GM18868 (cell line): Measurements from ENCODE around the gene MSI2.

Experiments used
- ATAC-seq: cut with Tn5 transposase; IDR thresholded peaks from one replicate; pipeline ENCODE4 v1.9.1; 2021; ENCODE audit warnings: mild to moderate bottlenecking, moderate library complexity; ENCODE audit not compliant: unreplicated experiment

MSI2 gene

DNA sequence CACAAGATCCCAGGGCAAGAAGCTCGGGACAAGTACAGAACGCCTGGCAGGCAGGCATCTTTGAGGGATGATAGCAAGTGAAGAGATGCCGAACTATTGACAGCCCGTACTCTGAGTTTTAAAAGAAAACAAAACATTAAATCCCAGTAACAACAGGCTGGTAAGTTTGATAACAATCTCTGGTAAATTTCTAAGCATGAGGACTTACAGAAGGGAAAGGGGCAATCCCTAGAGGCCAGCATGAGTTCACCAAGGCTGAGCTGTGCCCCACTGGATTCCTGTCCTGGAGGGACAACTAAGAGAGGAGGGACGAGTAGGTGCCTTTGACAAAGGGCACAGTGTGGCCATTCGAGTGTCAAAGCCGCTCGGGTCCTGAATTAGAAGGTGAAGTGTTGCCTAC lies 462.6 kb downstream of the MSI2 start:
- no peak for ATAC-seq

DNA sequence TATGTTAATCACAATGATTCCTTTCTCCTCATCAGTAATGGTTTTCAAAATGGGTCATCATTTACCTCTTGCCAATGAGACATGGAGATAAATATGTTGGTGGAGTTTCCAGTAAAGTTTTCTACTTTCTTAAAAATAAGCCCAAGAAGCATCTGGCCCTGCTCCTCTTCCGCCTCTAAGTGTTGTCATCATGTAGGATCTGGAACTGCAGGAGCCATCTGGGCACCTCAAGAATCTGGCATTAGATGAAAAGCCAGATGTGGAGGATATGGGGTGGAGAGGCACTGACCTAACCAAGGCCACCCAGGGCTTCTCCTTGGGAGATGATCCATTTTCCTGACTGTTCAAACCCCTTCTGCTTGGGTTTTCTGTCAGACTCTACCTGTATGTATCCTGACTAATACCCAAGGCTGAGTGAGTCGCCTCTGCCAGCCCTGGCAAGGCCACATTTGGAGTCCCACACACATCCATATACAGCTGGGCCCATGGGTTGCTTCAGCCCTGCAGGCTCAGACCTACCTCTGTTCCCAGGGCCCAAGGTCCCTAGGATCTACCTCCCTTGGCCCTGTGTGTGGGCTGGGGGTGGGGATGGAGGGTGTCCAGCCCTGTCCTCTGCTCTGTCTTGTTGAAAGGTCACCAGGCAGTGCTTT lies 464.2 kb downstream of the MSI2 start:
- ATAC-seq, result no peak

DNA sequence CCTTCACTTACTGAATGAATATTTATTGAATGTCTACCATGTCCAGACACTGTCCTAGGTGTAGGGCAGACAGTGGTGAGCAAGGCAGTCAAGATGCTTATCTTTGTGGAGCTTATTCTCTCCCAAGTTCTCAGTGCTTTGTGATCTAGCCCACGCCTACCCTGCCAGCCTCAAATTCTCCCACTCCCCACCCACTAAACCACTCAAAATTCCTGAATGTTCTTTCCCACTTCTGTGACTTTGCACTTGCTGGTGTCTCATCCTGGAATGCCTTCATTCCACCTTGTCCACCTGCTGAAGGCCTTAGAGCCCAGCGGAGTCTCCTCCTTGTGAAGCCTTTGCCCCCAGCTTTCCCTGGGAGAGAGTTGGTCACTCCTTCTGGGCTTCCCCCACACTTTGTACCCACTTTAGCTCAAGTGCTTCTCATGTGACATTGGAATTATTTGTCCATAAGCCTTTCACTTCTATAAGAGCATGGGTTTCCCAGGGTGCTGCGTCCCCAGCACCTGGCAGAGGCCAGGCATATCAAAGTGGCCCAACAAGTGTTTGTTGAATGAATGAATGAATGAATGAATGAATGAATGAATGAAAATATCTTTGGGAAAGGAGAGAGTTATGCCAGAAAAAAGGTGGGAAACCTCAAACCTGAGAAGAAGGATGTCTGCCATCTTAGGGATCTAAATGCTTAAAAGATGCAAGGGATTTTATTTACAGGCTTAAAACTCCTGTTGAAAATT lies 465.8 kb downstream of the MSI2 start:
- no peak for ATAC-seq

DNA sequence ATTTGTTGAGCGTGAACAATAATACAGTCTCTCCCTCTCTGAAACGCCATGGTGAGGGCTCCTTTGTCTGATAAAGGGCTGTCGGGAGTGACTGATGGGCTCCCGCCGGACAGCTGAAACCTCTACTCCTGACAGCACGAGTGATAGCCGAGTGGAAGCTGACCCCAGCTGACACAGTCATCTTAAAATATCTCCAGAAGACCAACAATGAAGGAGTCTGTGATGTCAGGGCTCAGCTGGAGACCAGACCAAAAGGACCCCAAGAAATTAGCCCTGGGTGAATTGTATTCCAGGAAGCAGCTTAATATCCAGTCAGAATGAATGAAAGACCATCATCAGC lies 466.4 kb downstream of the MSI2 start:
- ATAC-seq, result no peak

DNA sequence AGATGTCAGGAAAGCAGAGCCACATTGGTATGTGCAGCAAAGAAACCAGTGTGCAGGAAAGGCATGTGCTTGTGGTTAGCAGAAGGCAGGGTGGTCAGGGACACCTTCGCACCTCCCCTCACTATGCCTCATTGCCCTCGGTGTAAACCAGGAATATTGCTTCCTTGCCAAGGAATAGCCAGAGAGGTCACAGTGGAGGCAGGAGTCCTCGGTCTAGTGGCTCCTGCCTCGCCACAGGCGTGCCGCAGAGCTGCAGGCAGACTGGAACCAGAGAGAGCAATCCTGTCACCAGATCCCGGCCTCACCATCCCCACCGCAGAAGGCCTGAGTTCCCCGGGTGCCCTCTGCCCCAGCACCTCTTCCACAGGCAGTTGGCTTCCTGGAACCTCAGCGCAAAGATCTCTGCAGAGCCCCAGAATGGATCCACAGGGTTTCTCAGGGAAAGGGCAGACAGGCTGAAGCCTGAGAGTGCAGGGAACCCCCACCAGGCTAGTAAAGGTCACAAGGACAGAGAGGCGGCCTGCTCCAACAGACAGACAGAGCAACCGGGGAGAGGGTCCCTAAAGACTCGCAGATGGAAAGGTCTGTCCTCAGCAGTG lies 467.2 kb downstream of the MSI2 start:
- ATAC-seq, result no peak

DNA sequence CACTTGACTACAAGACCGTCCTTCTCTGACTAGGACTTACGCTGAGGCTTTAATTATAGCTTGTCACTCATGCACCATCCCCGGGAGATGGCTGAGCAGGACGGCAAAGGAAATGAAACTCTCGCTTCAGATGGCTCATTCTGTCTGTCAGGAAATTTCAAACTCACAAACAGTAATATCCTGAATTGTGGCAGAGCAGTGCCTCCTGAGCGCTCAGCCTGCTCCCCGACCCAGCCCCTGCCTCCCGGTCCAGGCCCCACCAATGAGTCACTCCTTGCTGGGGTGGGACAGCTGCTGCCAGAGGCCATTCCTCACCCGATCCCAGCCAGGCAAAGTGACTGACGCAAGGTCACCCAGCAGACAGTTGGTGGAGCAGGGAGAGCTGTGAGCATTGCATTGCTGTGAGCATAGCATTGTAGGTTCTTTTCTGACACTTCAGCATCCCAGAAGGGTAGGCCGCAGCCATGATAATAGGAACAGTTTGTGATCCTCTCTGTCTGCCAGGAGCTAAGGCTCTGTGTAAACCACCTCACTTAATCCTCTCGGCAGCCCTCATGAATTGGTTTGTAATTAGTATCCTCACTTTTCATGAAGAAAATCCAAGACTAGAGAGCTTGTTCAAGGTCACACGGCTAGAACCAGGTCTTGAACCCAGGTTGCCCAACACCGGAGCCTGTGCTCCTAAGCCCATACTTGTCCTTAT lies 467.9 kb downstream of the MSI2 start:
- peak; percentile 77 for ATAC-seq

DNA sequence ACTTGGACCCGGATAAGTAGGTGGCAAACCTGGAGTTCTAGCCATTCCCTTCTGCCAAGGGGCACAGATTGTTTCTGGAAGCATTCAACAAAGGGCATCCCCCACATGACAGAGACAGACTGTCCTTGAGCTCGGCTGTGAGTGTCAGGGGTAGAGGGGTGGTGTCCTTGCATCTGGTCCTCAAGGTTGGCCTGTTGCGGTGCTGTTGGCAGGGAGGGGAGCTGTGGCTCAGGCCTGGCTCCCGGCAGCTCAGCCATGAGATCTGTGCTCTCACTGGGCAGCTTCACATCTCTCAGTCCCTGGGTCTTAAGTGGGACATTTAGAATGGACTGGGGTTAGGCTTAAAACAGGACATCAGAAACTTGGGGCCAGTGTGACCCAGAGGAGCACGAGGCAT lies 468.4 kb downstream of the MSI2 start:
- ATAC-seq, result no peak

DNA sequence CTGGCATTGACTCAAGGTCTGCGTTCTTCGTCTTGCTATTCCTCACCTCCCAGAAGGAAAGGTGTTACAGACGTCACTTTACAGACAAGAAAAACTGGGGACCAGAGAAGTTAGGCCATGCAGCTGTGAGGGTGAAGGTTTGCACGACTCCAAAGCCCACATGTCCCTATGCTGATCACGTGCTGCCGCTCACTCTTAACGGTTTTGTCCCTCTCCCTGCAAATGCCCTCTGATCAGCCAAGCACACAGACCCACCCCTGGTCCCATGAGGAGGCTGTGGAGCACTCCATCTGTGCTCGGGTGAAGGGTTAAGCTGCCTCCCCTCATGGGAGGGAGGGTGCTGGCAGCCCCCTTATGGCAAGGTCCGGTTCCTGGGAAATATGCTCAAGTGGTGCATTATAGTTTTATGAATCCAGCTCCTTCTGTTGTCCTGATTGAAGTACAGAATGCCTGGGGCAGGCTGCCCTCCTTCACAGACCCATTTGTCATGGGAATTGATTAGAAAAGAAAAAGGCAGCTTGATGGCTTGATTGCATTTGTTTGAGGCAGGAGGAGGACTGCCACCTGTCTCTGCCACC lies 470.0 kb downstream of the MSI2 start:
- ATAC-seq, result no peak

DNA sequence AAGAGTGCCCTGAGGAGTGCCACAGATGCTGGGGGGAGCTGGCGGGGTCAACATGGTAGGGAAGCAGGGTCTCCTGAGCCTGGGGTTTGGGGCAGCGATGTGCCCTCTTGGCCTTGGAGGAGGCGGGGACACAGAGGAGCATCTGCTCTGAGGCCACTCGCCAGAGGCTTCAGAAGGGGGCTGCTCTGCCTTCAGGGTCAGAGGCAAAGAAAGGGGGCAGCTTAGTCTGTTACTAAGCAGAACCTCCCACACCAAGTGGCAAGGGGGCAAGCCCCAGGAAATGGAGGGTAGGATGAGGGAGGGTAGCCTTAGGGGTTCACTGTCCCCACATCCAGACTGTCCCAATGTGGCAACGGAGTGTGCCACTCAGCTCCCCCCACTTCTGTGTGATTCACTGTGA lies 470.5 kb downstream of the MSI2 start:
- ATAC-seq, result no peak

DNA sequence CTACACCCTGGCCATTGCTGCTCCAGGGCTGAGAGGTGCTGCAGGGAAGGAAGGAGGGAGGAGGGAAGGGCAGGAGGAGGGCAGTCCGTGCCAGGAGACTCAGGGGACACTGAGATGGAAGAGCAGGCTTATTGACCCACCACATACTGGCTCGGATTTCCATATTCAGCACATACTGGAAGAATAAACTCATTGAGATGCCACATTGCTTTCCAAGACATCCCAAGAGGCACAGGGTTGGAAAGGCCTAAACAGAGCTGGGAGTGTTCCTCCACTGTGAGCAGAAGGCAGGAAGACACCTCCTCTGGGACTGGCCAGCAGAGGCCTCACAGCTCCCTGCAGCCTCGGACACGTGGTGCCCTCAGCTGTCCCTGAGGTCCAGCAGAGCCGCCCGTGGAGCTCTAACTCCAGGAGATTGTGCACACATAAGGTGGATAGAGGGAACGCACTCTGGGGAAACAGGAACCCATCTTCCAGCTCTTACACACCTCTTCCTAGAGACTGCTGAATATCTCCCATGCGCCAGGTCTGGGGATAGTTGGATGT lies 471.4 kb downstream of the MSI2 start:
- no peak for ATAC-seq

DNA sequence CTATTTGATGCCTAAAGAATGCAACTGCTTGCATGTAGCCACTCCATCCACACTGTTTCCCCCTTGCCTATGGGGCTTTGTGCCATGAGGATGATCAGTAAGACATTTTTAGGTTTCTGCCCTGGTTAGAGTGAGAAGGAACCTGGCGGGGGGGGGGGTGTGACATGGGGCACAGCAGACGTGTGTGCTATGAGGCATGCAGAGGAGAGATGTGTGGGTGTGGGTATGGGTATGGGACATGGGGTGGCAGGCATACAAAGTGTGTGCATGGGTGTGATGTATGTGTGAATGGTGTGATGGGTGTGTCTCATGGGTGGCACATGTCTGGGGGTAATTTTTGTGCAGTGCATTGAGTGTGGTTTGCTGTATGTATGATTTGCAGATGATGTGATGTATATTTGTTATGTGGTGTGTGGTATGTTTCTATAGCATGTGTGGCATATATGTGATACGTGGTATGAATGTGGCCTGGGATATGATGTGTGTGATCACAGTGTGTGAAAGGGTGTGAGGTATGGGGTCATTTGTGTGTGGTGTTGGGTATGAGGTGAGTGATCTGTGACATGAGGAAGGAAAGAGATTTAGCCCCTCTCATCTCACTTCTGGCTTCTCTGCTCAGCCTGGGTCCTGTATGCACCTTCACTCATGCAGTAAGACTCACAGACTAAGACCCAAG lies 473.8 kb downstream of the MSI2 start:
- ATAC-seq, result no peak

DNA sequence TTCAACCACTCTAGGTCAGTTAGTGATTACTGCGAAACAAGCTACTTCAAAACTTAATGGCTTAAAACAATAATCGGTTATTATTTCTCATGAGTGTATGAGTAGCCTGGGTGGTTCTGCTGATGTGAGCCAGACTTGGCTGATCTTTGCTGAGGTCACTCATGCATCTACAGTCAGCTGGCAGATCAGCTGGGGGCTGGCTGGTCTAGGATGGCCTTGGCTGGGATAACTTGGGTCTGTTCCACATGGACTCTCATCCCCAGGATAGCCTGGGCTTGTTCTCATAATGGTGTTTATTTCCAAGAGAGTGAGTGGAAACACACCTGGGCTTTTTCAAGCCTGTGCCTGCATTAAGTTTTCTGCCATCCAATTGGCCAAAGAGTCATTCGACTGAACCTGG lies 475.7 kb downstream of the MSI2 start:
- no peak for ATAC-seq

DNA sequence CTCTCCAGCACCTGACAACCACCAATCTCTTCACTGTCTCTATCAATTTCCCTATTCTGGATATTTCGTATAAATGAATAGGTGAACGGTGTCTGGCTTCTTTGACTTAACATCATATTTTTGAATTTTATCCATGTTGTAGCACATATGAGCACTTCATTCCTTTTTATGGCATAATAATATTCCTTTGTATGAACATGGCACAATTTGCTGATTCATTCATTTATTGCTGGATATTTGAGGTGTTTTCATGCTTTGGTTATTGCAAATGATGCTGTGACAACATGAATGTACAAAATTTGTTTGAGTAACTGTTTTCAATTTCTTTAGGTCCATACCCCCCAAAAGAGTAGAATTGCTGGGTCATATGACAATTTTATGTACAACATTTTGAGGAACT lies 476.8 kb downstream of the MSI2 start:
- ATAC-seq, result no peak
